WERI-Rb-1 (cell line): ENCODE results near the gene TM4SF20.

ENCODE experiments used
- DNase-seq: peaks from one replicate; pipeline ENCODE4 v3.0.0-alpha.2; 2020
- H3K27ac ChIP-seq: fragments of 250-450 bp; sonication (Bioruptor Pico); 2 replicates; pipeline ENCODE4 v1.5.1; 2020; ENCODE audit warnings: mild to moderate bottlenecking, moderate library complexity
- H3K27me3 ChIP-seq: fragments of 250-450 bp; sonication (Bioruptor Pico); 2 replicates; pipeline ENCODE4 v1.5.1; 2021; ENCODE audit warnings: mild to moderate bottlenecking, low read depth, moderate library complexity; ENCODE audit not compliant: insufficient read depth, severe bottlenecking
- H3K36me3 ChIP-seq: fragments of 250-450 bp; sonication (Bioruptor Pico); 2 replicates; pipeline ENCODE4 v1.5.1; 2020; ENCODE audit warnings: mild to moderate bottlenecking, moderate library complexity
- H3K4me3 ChIP-seq: 2 replicates; pipeline ENCODE4 v1.5.1; 2011; ENCODE audit warnings: low read depth, mild to moderate bottlenecking, control low read depth, low read length
- H3K9me3 ChIP-seq: fragments of 250-450 bp; sonication (Bioruptor Pico); 2 replicates; pipeline ENCODE4 v1.5.1; 2021; ENCODE audit warnings: mild to moderate bottlenecking, moderate library complexity; ENCODE audit not compliant: severe bottlenecking
- CTCF ChIP-seq: IDR thresholded peaks from 2 replicates; pipeline ENCODE4 v1.5.1; 2011; ENCODE audit warnings: low read depth, mild to moderate bottlenecking, control low read depth, inconsistent platforms, low read length

TM4SF20 gene

GRCh38 chr2:227415538-227416424, 36.7 kb upstream of the TM4SF20 start:
- Histone ChIP-seq H3K4me3 (no peak overlapping the region), H3K27me3 (no peaks in the 10 kb centered on the region), H3K36me3 (no peaks in the 10 kb centered on the region), H3K27ac (no peak overlapping the region), H3K9me3 (no peaks in the 10 kb centered on the region)
- no peak for DNase-seq
- TF ChIP-seq CTCF = no peak

GRCh38 chr2:227414846-227415245, 35.7 kb upstream of the TM4SF20 start:
- Histone ChIP-seq H3K9me3 (no peaks in the 10 kb centered on the region), H3K27ac (no peak overlapping the region), H3K27me3 (no peaks in the 10 kb centered on the region), H3K4me3 (no peak overlapping the region), H3K36me3 (no peaks in the 10 kb centered on the region)
- DNase-seq = no peak
- no peak for TF ChIP-seq CTCF

GRCh38 chr2:227413371-227413770, 34.3 kb upstream of the TM4SF20 start:
- H3K9me3 ChIP-seq = no peaks in the 10 kb centered on the region
- H3K27me3 ChIP-seq = no peaks in the 10 kb centered on the region
- H3K27ac ChIP-seq = no peak overlapping the region
- no peaks in the 10 kb centered on the region for H3K36me3 ChIP-seq
- TF ChIP-seq CTCF = no peak
- no peak for DNase-seq
- H3K4me3 ChIP-seq = no peak overlapping the region

GRCh38 chr2:227412877-227413276, 33.8 kb upstream of the TM4SF20 start:
- H3K36me3 ChIP-seq = no peaks in the 10 kb centered on the region
- no peak for TF ChIP-seq CTCF
- DNase-seq = no peak
- no peak overlapping the region for H3K4me3 ChIP-seq
- H3K9me3 ChIP-seq = no peaks in the 10 kb centered on the region
- H3K27me3 ChIP-seq = no peaks in the 10 kb centered on the region
- no peak overlapping the region for H3K27ac ChIP-seq

- no peaks in the 10 kb centered on the region for H3K36me3 ChIP-seq
- H3K27ac ChIP-seq = no peak overlapping the region
- no peak for TF ChIP-seq CTCF
- no peak overlapping the region for H3K4me3 ChIP-seq
- no peaks in the 10 kb centered on the region for H3K9me3 ChIP-seq
- H3K27me3 ChIP-seq = no peaks in the 10 kb centered on the region
- DNase-seq = no peak
These were observed 32.9 kb upstream of the TM4SF20 start for GRCh38 chr2:227411990-227412350.
